GM12873 (cell line): Measurements from ENCODE around the gene HDAC8.

Experiments used
- CTCF ChIP-seq: IDR thresholded peaks from 2 replicates; pipeline ENCODE4 v1.5.1; 2012; ENCODE audit warnings: low read depth, mild to moderate bottlenecking, moderate library complexity, low read length, control low read depth; ENCODE audit not compliant: insufficient read depth; ENCODE audit errors: missing control alignments

The HDAC8 gene

DNA sequence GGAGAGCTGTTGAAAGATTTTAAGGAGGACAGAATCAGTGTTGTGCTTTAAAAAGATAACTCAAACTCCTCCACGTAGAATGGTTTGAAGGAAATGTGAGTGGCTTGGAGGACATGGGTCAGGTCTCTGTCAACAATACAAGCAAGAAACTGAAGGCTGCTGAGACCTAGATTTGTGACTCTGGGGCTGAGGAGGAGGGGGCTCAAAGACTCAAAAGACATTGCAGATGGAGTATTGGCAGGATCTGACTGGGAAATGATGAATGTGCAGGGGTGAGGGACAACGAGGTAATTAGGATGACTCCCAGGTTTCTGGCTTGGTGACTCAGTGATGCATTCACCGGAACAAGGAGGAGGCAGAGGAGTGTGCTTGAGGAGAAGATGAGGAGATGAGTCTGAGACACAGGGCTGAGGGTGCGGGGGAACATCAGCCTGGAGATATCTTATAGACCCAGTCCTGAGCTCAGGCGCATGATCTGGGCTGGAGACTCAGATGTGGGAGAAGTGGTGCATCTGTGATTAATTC, 292.3 kb downstream of the HDAC8 start:
- TF ChIP-seq CTCF, result no peak
